Lower leg skin (tissue), 4 donors: Measurements from ENCODE around the gene FAM114A1. TPM values are rescaled to one million over a fixed set of nuclear protein-coding genes. Genes with fewer than 3 reads are reported as not detected.
"Not testable (repeated sequence)": the region's sequence is repeated elsewhere in the genome, so short reads cannot be mapped to it uniquely, and the experiment has no call there.

Experiments
- DNase-seq, 2 donors: peaks; one replicate each; pipeline ENCODE4 v3.0.0-alpha.2; 2019; ENCODE audit warnings: low spot score in 2 of 2
- H3K4me3 ChIP-seq: fragments of 200-600 bp; sonication (generic); 2 replicates; pipeline ENCODE4 v1.5.1; 2017; ENCODE audit warnings: mild to moderate bottlenecking, low read depth; ENCODE audit not compliant: poor library complexity, severe bottlenecking
- CTCF ChIP-seq, 3 donors: fragments of 450-650 bp; IDR thresholded peaks; one replicate each; pipeline ENCODE4 v1.5.1; 2016; ENCODE audit warnings: antibody characterized with exemption in 3 of 3, mild to moderate bottlenecking in 3 of 3, moderate library complexity in 2 of 3
- POLR2A ChIP-seq, 2 donors: fragments of 450-650 bp; IDR thresholded peaks; one replicate each; pipeline ENCODE4 v1.6.1; 2016 to 2017; ENCODE audit warnings: antibody characterized with exemption in 2 of 2, mild to moderate bottlenecking in 1 of 2, moderate library complexity in 1 of 2
- WGBS, 2 donors: methylation state at CpG; one replicate each; pipeline ENCODE4 v1.1.5; 2018; 5-methylcytosine and 5-hydroxymethylcytosine counted together
- intact Hi-C: fragments of 100-400 bp; cut with DNase I; formaldehyde crosslinking; loops from one replicate; pipeline ENCODE4 v1.15.0; 2023; ENCODE audit warnings: low total_unique reads
- microRNA counts, 2 donors: library from miRNA; unstranded; fragments of <30 nt; microRNA quantifications; one replicate each; lab custom pipeline; 2016
- microRNA-seq, 2 donors: library from miRNA; unstranded; fragments of <30 nt; microRNA quantifications; one replicate each; pipeline ENCODE4, GENCODE V29; 2016; ENCODE audit warnings: borderline replicate concordance in 2 of 2, borderline number of aligned reads in 1 of 2
- total RNA-seq, 4 donors: library from RNA; depleted of rRNA; stranded (reverse); fragments of >200 nt; gene quantifications; one replicate each; pipeline ENCODE4 v1.1.0, GENCODE V29; 2016

Gene FAM114A1
- total RNA-seq, 4 donors from 2014 or later = 49.8 to 71.0 (median 54.6) TPM

DNA sequence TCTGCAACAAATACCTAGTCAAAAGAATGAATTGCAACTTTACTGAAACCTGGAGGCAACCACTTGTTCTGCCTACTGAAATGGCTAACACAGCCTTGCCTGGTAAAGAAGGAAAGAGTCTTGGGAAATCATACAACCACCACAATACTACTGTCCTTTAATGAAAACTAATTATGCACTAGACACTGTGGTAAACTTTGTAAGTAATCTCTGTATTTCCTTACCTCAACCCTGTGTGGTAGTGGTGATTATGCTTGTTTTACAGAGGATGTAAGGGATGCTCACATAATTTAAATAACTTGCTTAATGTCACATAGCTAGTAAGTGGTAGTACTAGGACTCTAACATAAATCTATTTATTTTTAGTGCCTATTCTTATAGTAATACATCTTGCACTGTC is 119.9 kb downstream of the FAM114A1 start:
- intact Hi-C loops = no loop called here
- DNase-seq = no peak
- no peak overlapping the region for H3K4me3 ChIP-seq
- no peak for TF ChIP-seq CTCF (IDR thresholded peaks at IDR 0.05)
- no peak for TF ChIP-seq POLR2A (IDR thresholded peaks at IDR 0.05)

DNA sequence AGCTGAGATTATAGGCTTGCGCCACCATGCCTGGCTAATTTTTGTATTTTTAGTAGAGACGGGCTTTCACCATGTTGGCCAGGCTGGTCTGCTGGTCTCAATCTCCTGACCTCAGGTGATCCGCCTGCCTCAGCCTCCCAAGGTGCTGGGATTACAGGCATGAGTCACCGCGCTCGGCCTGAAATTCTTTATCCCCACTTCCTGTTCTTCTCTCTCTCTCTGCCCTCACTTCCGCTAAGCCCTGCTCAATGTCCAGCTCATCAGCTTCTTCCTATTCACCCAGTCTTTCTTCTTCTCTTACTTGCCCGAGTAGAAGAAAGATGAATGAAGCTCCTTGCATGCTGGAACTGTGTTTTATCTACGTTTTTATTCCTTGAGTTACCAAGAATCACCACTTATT is 120.7 kb downstream of the FAM114A1 start:
- intact Hi-C loops, DNase-seq, H3K4me3 ChIP-seq: not testable (repeated sequence)
- 80 to 95% methylated on average over 9 of the region's 9 CpGs for WGBS, 2 donors

DNA sequence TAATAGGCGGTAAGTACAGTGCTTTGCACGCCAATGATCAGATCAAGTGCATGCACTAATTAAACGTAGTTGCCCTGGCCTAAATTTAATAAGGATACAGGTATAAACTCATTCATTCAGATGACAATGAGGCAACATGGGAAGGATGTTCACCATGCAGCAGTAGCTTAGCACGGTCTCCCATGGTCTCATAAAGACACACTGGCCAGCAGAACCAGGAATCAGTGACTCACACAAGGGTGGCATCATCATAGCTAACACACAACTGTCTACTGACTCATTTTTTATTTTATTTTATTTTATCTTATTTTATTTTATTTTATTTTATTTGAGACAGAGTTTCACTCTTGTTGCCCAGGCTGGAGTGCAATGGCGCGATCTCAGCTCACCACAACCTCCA is 121.9 kb downstream of the FAM114A1 start:
- TF ChIP-seq POLR2A (IDR thresholded peaks at IDR 0.05) = no peak
- 92 to 98% methylated on average over 6 of the region's 6 CpGs for WGBS, 2 donors

DNA sequence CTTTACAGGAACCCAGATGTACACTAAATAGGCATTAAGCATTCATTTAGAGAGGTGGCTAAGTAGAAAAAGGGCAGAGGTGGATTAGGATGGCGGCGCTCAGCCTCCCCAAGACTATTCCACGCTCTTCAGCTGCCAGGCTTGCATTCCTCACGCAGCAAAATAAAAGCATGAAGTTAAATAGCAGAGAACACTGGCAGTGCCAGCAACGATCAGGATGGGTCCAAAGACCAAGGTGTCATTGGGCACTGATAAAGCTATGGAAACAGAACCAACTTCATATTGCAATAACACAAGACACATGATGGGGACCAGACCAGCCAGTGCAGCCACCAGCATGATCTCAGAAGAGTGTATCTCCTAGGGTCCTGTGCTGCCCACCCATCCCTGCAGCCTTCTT is 122.6 kb downstream of the FAM114A1 start:
- WGBS, 2 donors = 84 to 85% methylated on average over 5 of the region's 5 CpGs
- no peak overlapping the region for H3K4me3 ChIP-seq
- DNase-seq = no peak
- TF ChIP-seq CTCF (IDR thresholded peaks at IDR 0.05) (no peak), POLR2A (IDR thresholded peaks at IDR 0.05) (no peak)
- intact Hi-C loops = no loop called here

More for the DNA sequence above, 121.9 kb downstream of the FAM114A1 start:
- DNase-seq = no peak
- H3K4me3 ChIP-seq = no peak overlapping the region
- intact Hi-C loops = no loop called here

DNA sequence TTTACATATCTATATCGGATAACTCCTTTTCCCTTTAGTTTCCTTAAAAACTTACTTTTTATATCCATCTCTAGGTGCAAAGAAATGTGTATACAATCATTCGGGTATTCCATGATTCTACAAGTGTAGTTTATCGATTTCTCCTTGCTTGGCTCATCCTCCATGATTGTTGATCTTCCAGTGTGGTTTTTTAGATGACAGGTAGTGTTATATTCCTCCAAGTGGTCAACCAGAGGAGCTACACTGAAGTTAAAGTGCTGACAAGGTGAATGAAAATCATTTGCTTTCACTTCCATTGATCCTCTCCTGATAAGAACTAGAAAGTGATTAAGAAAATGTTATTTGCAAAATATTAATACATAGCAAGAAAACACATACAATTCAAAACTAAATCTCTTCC is 126.1 kb downstream of the FAM114A1 start:
- DNase-seq = no peak
- intact Hi-C loops = no loop called here
- WGBS, 2 donors = 95 to 96% methylated on average over 3 of the region's 3 CpGs
- no peak for TF ChIP-seq CTCF (IDR thresholded peaks at IDR 0.05)
- no peak for TF ChIP-seq POLR2A (IDR thresholded peaks at IDR 0.05)
- no peak overlapping the region for H3K4me3 ChIP-seq

- 94 to 98% methylated on average over 4 of the region's 4 CpGs for whole genome bisulfite sequencing, 2 donors
- intact Hi-C loops = no loop called here
- no peak for DNase-seq
- TF ChIP-seq CTCF (IDR thresholded peaks at IDR 0.05) (no peak), POLR2A (IDR thresholded peaks at IDR 0.05) (no peak)
- H3K4me3 ChIP-seq = no peak overlapping the region
Observed at GRCh38 chr4:38994135-38994534, 126.5 kb downstream of the FAM114A1 start.

MicroRNA genes within 50 kb of the gene (microRNA counts, 767-probe panel; counts per million panel counts)
- microRNA hsa-miR-574-3p (lab: Ali Mortazavi, UCI) (358 to 8,266 counts per million in 2 donors), microRNA hsa-miR-574-5p (lab: Ali Mortazavi, UCI) (358 to 7,572 counts per million in 2 donors)

Small RNA genes within 50 kb of the gene (microRNA-seq; reads per million reads assigned to microRNA genes)
- 555 to 677 reads per million in 2 donors for gene MIR574

Other genes with a start within 250 kb of the FAM114A1 start
- 100 to 1,000 TPM; 131 to 224 (median 142) TPM for gene KLF3, start 203.6 kb upstream of the FAM114A1 start, total RNA-seq
- 1 to 10 TPM in 1 of 4 donors, under 1 TPM in 2, not detected in 1; 0.06 to 1.4 (median 0.21) TPM for gene TLR10, start 84.8 kb upstream of the FAM114A1 start, total RNA-seq
- gene TLR1, start 63.0 kb upstream of the FAM114A1 start, total RNA-seq = 10 to 100 TPM in 2 of 4 donors, 1 to 10 TPM in 2; 4.4 to 10.9 (median 7.3) TPM
- 1 to 10 TPM; 1.1 to 4.0 (median 2.2) TPM for gene TLR6, start 11.0 kb upstream of the FAM114A1 start, total RNA-seq
- under 1 TPM in 3 of 4 donors, not detected in 1; 0.12 to 0.52 (median 0.23) TPM for gene TMEM156, start 164.6 kb downstream of the FAM114A1 start, total RNA-seq
- 10 to 100 TPM in 2 of 4 donors, 1 to 10 TPM in 2; 4.8 to 14.5 (median 11.2) TPM for gene KLHL5, start 194.4 kb downstream of the FAM114A1 start, total RNA-seq